HepG2 (cell line): ENCODE results near the gene PKD1L1. TPM values are rescaled to one million over a fixed set of nuclear protein-coding genes. Genes with fewer than 3 reads are reported as not detected.

ENCODE experiments used
- ATAC-seq: fragments of 200-7000 bp; cut with Tn5 transposase; 3 replicates; pipeline ENCODE4 v1.9.1; 2020; ENCODE audit warnings: mild to moderate bottlenecking, moderate library complexity
- BruUV-seq: library from RNA; stranded (reverse); fragments of 400-500 nt; replicated peaks from 2 replicates; lab custom pipeline; 2021; lab: Mats Ljungman, UMichigan
- CTCF ChIA-PET: fragments of 300-600 bp; formaldehyde crosslinking; extraction: SDS; loops from one replicate; lab custom pipeline; 2021; ENCODE audit warnings: low total read pairs, inconsistent platforms, low intra/inter-chr PET ratio; lab: Yijun Ruan, JAX
- POLR2A ChIA-PET: fragments of 350-600 bp; sonication (Branson Sonifier 250); formaldehyde crosslinking; loops from one replicate; lab custom pipeline; 2020; ENCODE audit warnings: antibody characterized with exemption, inconsistent platforms; lab: Yijun Ruan, JAX
- DNase-seq: peaks from one replicate; pipeline ENCODE4 v3.0.0-alpha.2; 2015; ENCODE audit warnings: low spot score
- FAIRE-seq: peaks from 3 replicates; lab custom pipeline; 2011; peaks lifted over from hg19 to GRCh38; lab: Jason Lieb, UNC
- H2AFZ ChIP-seq: one replicate; pipeline ENCODE4 v1.6.1; 2011; ENCODE audit warnings: low read length, inconsistent platforms
- H3K27ac ChIP-seq: fragments of 300-600 bp; 3 replicates; pipeline ENCODE4 v1.8.0; 2011; ENCODE audit warnings: mixed run types, mild to moderate bottlenecking, mixed read lengths, low read length, inconsistent platforms; ENCODE audit not compliant: insufficient read depth; ENCODE audit errors: extremely low read length
- H3K27me3 ChIP-seq, 2 experiments: fragments of 200-600 bp in 1 of 2; 2 replicates in 1 of 2; 3 replicates in 1 of 2; pipeline versions ENCODE4 v1.6.0 to v1.8.0; 2011; ENCODE audit warnings: low read length in 2 of 2, mild to moderate bottlenecking in 2 of 2, moderate library complexity in 2 of 2, inconsistent platforms in 1 of 2; ENCODE audit not compliant: insufficient read depth in 2 of 2, control insufficient read depth in 1 of 2
- H3K36me3 ChIP-seq, 2 experiments: fragments of 200-600 bp in 1 of 2; replicated peaks in 1 of 2; 2 replicates in 1 of 2; 3 replicates in 1 of 2; pipeline versions ENCODE4 v1.5.1 to v1.8.0; 2011; ENCODE audit warnings: low read length in 2 of 2, inconsistent platforms in 1 of 2; ENCODE audit not compliant: insufficient read depth in 2 of 2, control insufficient read depth in 1 of 2
- H3K4me1 ChIP-seq: 2 replicates; pipeline ENCODE4 v1.5.1; 2012; ENCODE audit warnings: low read length, inconsistent platforms; ENCODE audit not compliant: insufficient read depth
- H3K4me2 ChIP-seq: 2 replicates; pipeline ENCODE4 v1.6.0; 2011; ENCODE audit warnings: low read depth, low read length, inconsistent platforms
- H3K4me3 ChIP-seq, 3 experiments: fragments of 200-600 bp in 1 of 3; sonication (generic), shearing (Covaris generic) in 1 of 3; replicated peaks in 1 of 3; 2 replicates each; pipeline ENCODE4 v1.5.1; 2011 to 2016; ENCODE audit warnings: low read length in 3 of 3, inconsistent platforms in 2 of 3, low read depth in 2 of 3, mild to moderate bottlenecking in 2 of 3, control low read depth in 1 of 3, mixed read lengths in 1 of 3; ENCODE audit not compliant: insufficient read depth in 1 of 3
- H3K79me2 ChIP-seq: one replicate; pipeline ENCODE4 v1.6.1; 2011; ENCODE audit warnings: low read length, inconsistent platforms; ENCODE audit not compliant: insufficient read depth
- H3K9ac ChIP-seq: 2 replicates; pipeline ENCODE4 v1.6.0; 2011; ENCODE audit warnings: mild to moderate bottlenecking, low read depth, low read length, inconsistent platforms; ENCODE audit not compliant: insufficient read depth
- H3K9me3 ChIP-seq: 2 replicates; pipeline ENCODE4 v1.5.1; 2012; ENCODE audit warnings: mild to moderate bottlenecking, low read length
- H4K20me1 ChIP-seq: 2 replicates; pipeline ENCODE4 v1.6.0; 2011; ENCODE audit warnings: inconsistent platforms, mild to moderate bottlenecking, low read length, moderate library complexity; ENCODE audit not compliant: insufficient read depth
- CENPBD1 ChIP-seq: sonication (generic); formaldehyde crosslinking; IDR thresholded peaks from 2 replicates; pipeline ENCODE4 v1.8.0; 2022; ENCODE audit warnings: missing genetic modification reagents, low read depth, mild to moderate bottlenecking, borderline replicate concordance
- DBP ChIP-seq: sonication (generic); formaldehyde crosslinking; IDR thresholded peaks from 2 replicates; pipeline ENCODE4 v1.4.0; 2020; ENCODE audit warnings: missing genetic modification reagents; ENCODE audit errors: not compliant biosample characterization
- ISL2 ChIP-seq: sonication (generic); formaldehyde crosslinking; IDR thresholded peaks from 2 replicates; pipeline ENCODE4 v1.5.0; 2020; ENCODE audit warnings: missing genetic modification reagents
- KDM4B ChIP-seq: sonication (generic); formaldehyde crosslinking; IDR thresholded peaks from 2 replicates; pipeline ENCODE4 v1.4.0; 2020; ENCODE audit warnings: missing genetic modification reagents
- KLF12 ChIP-seq: sonication (generic); formaldehyde crosslinking; IDR thresholded peaks from 2 replicates; pipeline ENCODE4 v1.4.0; 2020; ENCODE audit warnings: missing genetic modification reagents, borderline replicate concordance
- MED8 ChIP-seq: sonication (generic); formaldehyde crosslinking; IDR thresholded peaks from 2 replicates; pipeline ENCODE4 v1.8.1; 2023; ENCODE audit warnings: mild to moderate bottlenecking, missing genetic modification reagents; ENCODE audit not compliant: insufficient replicate concordance
- MXD3 ChIP-seq: IDR thresholded peaks from 2 replicates; pipeline ENCODE4 v1.6.1; 2016; ENCODE audit warnings: mild to moderate bottlenecking, missing biosample characterization, missing genetic modification reagents
- PRPF4 ChIP-seq: fragments of 200-400 bp; formaldehyde crosslinking; IDR thresholded peaks from 2 replicates; pipeline ENCODE4 v1.6.1; 2016; ENCODE audit warnings: low read length, low read depth; ENCODE audit not compliant: poor library complexity, severe bottlenecking
- SMAD3 ChIP-seq: sonication (generic); formaldehyde crosslinking; IDR thresholded peaks from 2 replicates; pipeline ENCODE4 v1.4.0; 2020; ENCODE audit warnings: missing genetic modification reagents
- UBTF ChIP-seq: sonication (generic); formaldehyde crosslinking; IDR thresholded peaks from 2 replicates; pipeline ENCODE4 v1.4.0; 2020; ENCODE audit warnings: mild to moderate bottlenecking, missing genetic modification reagents
- ZBTB44 ChIP-seq: sonication (generic); formaldehyde crosslinking; IDR thresholded peaks from 2 replicates; pipeline ENCODE4 v1.4.0; 2020; ENCODE audit warnings: missing genetic modification reagents
- ZEB1 ChIP-seq: IDR thresholded peaks from 2 replicates; pipeline ENCODE4 v1.6.1; 2012; ENCODE audit warnings: mild to moderate bottlenecking, low read depth, inconsistent platforms; ENCODE audit not compliant: insufficient replicate concordance
- ZNF431 ChIP-seq: sonication (generic); formaldehyde crosslinking; IDR thresholded peaks from 2 replicates; pipeline ENCODE4 v1.9.0; 2022; ENCODE audit warnings: missing genetic modification reagents, low read depth, mild to moderate bottlenecking, borderline replicate concordance
- ZNF530 ChIP-seq: sonication (generic); formaldehyde crosslinking; IDR thresholded peaks from 2 replicates; pipeline ENCODE4 v1.5.0; 2020; ENCODE audit warnings: low read depth, mild to moderate bottlenecking, missing genetic modification reagents
- ZNF737 ChIP-seq: sonication (generic); formaldehyde crosslinking; IDR thresholded peaks from 2 replicates; pipeline ENCODE4 v1.5.0; 2020; ENCODE audit warnings: missing genetic modification reagents, mild to moderate bottlenecking, borderline replicate concordance
- ZNF891 ChIP-seq: sonication (generic); formaldehyde crosslinking; IDR thresholded peaks from 2 replicates; pipeline ENCODE4 v1.5.0; 2020; ENCODE audit warnings: mild to moderate bottlenecking, missing genetic modification reagents
- in situ Hi-C: cut with HindIII; loops from 2 replicates; pipeline ENCODE4 v1.10.0; 2017; ENCODE audit warnings: low pct_unique_long_range_greater_than_20kb; ENCODE audit not compliant: extremely low pct_ligation_motif_present
- intact Hi-C: fragments of 100-400 bp; cut with micrococcal nuclease; formaldehyde crosslinking; loops from one replicate; pipeline ENCODE4 v1.10.0; 2022; ENCODE audit not compliant: unreplicated experiment
- polyA plus RNA-seq, 8 experiments: library from polyadenylated mRNA; depleted of rRNA in 3 of 8; stranded (reverse) in 7 of 8; unstranded in 1 of 8; fragments of >200 nt; fragmentation: Illumina TruSeq in 4 of 8; extraction: Trizol in 4 of 8; gene quantifications; 2 replicates each; pipeline versions ENCODE4 v1.2.1 to v1.2.3, GENCODE V29; 2011 to 2016; ENCODE audit warnings: low read depth in 4 of 8, missing spikeins in 1 of 8, mixed read lengths in 1 of 8; ENCODE audit not compliant: insufficient read depth in 1 of 8
- total RNA-seq, 5 experiments: library from RNA; depleted of rRNA; stranded (reverse); fragments of >200 nt; fragmentation: Illumina TruSeq; extraction: Trizol; gene quantifications; 2 replicates each; pipeline ENCODE4 v1.2.3, GENCODE V29; 2016; ENCODE audit warnings: low read depth in 1 of 5

Gene PKD1L1
- total and polyA plus RNA-seq, 2 of the 13 experiments (the other 11 are each of a cell fraction or from before 2014, with no cell fraction given), result 0.01 TPM; not detected in 1

- TF ChIP-seq ZNF737 (CRISPR knock-in tag) (no peak), KLF12 (no peak), MED8 (CRISPR knock-in tag) (no peak)
Measured at GRCh38 chr7:47846138-47846836, 102.0 kb downstream of the PKD1L1 start (continued).

GRCh38 chr7:47844311-47844710, 104.0 kb downstream of the PKD1L1 start:
- Histone ChIP-seq H3K4me2 (no peak overlapping the region), H3K9me3 (no peaks in the 10 kb centered on the region), H3K4me3 (no peak overlapping the region), H3K36me3 (no peaks in the 10 kb centered on the region), H3K79me2 (no peaks in the 10 kb centered on the region), H2AFZ (no peak overlapping the region), H3K27ac (no peak overlapping the region), H3K27me3 (peaks cover 2 to 38% of the 10 kb centered on the region in 2 experiments; a peak in 4 of 5 replicates), H3K9ac (no peak overlapping the region), H4K20me1 (no peaks in the 10 kb centered on the region), H3K4me1 (no peaks in the 10 kb centered on the region)
- intact Hi-C loops, result no loop called here
- in situ Hi-C loops, result loop anchor here (25.0 kb wide), 1 partner anchor 557 kb away; no protein-coding TSS in a partner anchor
- BruUV-seq, result no TSS peak
- POLR2A ChIA-PET, result no interaction called here
- DNase-seq (no peak), ATAC-seq (no peak), FAIRE-seq (no peak)
- CTCF ChIA-PET, result no interaction called here
- TF ChIP-seq PRPF4 (no peak), ZNF891 (CRISPR knock-in tag) (no peak), ISL2 (no peak), UBTF (no peak), ZNF530 (no peak), SMAD3 (CRISPR knock-in tag) (no peak), DBP (CRISPR knock-in tag) (no peak), CENPBD1 (CRISPR knock-in tag) (no peak), ZNF431 (CRISPR knock-in tag) (no peak), ZBTB44 (no peak), KDM4B (CRISPR knock-in tag) (no peak), ZEB1 (no peak), MXD3 (CRISPR knock-in tag) (no peak)
